HG03196 (cell line): ENCODE measurements around the gene OMP.

ENCODE experiments used
- ATAC-seq: cut with Tn5 transposase; IDR thresholded peaks from one replicate; pipeline ENCODE4 v1.9.1; 2021; ENCODE audit not compliant: unreplicated experiment

Gene OMP

GRCh38 chr11:77068457-77069335 lies 33.9 kb upstream of the OMP start:
- no peak for ATAC-seq

DNA sequence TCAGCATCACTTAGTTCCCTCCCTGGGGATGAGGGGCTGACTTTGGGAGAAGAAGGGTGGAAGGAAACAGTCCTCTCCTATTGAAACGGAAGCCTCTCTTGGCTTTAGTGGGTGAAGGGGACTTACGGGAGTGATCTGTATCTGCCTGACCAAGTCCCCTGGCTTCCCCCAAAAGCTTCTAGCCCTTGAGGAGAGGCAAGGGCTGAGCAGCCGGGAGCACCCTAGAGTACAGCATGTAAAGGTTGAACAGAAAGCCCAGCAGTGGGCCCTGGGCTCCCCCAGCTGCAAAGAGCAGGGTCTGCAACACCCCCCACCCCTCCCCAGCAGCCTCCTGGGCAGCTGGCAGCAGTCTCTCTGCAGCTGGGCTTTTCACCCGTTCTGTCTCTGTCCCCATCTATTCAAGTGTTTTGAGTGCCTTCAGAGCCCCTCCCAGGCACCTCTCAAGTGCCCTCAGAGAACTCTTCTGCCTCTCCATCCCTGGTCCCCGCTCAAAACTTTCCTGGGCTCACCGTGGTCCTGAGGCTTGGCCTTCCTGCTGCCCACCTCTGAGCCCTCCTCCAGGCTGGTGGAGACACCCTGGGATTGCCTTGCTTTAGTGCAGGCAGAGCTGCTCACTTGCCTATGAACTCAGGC lies 33.2 kb upstream of the OMP start:
- no peak for ATAC-seq

DNA sequence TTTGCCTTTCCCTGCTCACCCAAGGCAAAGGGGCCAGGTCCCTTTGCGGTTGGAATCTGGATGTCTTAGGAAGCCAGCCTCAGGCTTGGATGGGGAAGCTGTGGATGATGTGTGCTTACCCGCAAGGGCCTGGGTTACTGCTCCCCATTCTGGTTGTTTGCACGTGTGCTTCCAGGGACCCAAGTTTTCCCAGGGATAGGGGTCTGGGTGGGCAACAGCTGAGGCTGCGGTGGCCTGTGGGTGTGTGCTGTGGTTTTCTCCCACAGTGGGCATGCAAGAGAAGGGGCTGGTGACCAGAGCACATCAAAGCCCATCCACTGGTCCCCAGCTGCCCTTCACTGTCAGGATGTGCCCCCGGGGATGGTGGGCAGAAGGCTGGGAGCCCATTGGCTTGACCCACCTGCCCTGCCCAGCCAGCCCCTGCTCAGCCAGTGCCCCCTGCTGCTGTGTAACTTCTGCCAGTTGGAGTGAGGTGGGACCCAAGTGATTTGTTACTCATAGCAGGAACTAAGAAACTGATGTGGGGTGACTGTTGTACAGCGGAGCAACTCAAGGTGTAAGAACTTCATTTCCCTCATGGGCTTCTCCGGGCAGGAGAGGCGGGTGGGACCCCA lies 32.6 kb upstream of the OMP start:
- ATAC-seq, result no peak

DNA sequence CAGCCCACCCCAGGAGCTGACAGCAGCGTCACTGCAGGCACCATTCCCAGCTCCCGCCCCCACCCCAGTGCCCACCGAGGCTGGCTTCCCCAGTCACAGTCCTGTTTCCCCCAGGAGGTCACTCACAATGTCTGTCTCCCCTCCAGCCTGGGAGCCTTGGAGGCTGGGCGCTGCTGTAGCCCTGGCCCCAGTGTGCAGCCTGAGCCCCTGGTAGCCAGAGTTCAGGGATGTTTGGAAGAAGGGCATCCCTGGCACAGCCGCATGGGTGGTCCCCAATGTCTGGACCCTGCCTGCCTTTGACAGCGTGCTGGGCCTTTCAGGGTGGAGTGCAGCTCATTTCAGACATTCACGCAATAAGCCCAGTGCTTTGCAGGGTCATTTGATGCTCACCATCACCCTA lies 31.6 kb upstream of the OMP start:
- ATAC-seq, result no peak

DNA sequence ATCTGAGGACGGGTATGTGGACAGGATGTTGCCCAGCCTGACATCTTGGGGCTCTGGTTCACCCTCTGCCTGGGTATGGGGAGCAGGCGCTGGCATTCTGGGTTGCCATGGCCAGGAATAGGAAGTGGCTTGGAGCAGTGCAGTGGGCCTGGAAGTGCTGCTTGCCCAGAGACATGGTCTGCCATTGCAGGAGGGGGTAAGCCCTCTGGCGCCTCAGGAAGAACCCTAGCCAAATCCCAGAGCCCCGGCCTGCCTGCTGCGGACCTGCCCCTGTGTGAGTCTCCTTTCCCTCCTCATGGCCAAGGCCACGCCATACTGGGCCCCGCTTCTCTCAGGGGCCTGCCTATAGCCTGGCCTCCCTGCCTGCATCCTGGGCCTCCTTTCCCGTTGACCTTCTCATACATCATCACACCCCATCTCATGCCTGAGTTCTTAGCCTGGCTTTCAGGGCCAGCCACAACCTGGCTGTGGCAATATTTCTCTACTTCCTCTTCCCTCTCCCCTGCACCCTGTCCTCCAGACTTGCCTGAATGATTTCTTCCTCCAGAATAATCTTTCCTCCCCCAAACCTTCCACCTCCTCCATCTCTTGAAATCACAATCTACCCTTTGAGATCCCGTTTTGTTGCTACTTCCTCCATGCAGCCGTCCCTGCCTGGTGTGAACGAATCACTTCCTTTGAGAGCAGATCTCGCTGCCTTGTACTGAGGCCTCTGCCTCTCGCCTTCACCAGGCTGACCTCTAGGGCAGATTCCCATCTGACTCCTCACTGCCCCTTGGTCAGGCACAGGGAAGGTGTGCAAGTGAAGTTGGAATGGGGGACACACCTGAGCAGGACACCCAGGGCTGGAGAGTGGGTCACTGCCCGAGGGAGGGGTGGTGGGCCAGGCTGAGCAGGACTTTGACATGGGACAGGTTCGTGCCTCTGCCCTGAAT lies 30.7 kb upstream of the OMP start:
- ATAC-seq, result no peak

GRCh38 chr11:77072851-77073327 lies 29.8 kb upstream of the OMP start:
- no peak for ATAC-seq

GRCh38 chr11:77073328-77074001 lies 29.2 kb upstream of the OMP start:
- ATAC-seq, result no peak

GRCh38 chr11:77074205-77074604 lies 28.4 kb upstream of the OMP start:
- no peak for ATAC-seq

DNA sequence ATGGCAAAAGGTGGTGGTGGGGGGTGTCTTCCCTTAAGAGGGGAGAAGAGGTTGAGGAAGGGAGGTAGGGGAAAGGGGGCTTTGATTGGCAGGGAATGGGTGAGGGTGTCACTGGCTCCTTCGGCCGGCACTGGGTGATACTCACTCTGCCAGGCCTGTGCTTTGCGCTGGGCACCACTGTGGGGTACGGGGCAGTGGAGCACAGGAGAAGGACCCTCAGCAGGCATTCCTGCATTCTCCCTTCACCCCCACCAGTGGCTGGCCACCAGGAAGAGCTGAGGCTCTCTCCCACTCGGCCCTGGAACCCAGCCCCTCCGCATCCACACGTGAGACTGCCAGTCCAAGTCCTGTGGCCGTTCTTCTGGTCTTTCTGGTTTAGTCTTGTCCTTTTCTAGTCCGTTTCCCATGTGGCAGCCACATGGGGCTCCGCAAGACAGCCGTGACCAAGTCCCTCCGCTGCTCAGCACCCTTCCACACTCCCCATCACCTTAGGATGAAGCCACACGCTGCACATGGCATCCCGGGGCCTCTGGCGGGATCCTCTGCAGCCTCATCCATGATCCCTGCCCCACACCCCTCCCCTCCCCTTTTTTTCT lies 27.9 kb upstream of the OMP start:
- no peak for ATAC-seq

- ATAC-seq, result no peak
Observed at GRCh38 chr11:77075425-77075905, 27.2 kb upstream of the OMP start.

DNA sequence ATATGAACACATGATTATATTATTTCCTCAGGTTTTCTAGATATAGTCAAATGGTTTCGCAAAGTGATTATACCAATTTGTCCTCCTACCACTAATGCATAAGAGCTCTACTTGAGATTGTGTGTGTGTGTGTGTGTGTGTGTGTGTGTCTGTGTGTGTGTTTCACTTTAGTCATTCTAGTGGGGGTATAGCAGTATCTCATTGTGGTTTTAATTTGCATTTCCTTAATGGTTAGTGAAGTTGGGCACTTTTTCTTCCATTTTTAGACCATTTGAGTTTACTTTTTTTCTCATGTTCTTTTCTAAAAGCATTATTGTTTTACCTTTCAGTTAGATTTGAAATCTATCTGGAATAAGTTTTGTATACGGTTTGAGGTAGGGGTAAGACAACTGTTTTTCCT lies 23.0 kb upstream of the OMP start:
- no peak for ATAC-seq

DNA sequence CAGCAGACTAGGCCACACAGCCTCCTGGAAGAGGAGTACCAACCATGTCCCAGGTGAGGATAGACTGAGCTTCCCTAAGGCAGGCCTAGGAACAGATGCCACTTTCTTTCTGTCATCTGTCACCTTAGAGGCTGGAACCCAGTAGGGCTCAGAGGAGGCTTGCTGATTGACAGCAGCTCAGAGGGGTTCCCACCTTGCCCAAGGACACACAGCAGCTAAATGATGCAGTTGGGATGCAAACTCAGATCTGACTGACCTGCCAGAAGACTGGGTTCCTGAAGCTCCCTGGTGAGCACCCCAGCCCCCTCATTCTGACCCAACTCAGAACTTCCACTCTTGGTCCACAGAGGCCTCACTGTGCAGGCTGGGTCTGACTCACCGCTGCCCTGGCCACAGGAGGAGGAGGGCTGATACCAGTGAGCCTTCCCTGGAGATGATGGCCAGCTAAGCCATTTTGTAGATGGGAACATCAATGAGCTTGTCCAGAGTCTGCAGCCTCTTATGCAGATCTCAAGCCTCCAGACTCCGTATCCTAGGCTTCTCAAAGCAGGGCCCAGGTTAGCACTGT lies 21.9 kb upstream of the OMP start:
- no peak for ATAC-seq

GRCh38 chr11:77081381-77081851 lies 21.2 kb upstream of the OMP start:
- ATAC-seq, result no peak

- no peak for ATAC-seq
Observed at GRCh38 chr11:77081976-77082836, 20.4 kb upstream of the OMP start.

DNA sequence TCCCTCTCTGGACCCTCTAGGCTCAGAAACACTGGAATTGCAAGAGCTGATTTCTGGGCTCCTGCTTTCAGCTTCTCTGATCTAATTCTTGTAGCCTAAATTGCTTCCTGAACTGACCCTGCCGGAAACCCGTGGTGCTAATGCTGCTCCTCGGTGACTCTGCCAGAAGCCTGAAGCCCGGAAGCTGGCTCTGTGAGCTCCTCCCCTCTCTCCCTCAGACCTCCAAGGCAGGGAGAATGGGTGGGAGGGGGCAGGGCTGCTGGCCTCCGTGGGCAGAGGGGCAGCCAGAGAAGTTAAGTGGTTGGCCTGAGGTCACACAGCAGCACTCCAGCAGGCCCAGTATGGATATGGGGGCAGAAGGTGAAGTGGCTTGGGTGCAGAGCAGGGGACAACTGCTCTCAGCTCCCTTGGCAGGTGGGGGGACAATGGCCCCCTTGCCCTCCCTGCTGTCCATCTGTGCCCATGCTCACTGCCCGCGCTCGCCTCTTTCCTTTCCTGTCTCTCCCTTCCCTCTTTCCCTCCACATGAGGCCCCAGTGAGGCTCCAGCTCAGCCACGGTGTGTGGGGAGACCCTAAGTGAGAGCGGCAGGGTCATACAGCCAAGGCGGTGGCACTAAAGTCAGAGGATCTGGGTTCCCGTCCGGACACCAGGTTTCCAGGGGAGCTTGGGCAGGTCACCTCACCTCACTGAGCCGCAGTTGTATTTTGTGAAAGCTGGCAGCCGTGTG lies 19.6 kb upstream of the OMP start:
- ATAC-seq, result no peak

DNA sequence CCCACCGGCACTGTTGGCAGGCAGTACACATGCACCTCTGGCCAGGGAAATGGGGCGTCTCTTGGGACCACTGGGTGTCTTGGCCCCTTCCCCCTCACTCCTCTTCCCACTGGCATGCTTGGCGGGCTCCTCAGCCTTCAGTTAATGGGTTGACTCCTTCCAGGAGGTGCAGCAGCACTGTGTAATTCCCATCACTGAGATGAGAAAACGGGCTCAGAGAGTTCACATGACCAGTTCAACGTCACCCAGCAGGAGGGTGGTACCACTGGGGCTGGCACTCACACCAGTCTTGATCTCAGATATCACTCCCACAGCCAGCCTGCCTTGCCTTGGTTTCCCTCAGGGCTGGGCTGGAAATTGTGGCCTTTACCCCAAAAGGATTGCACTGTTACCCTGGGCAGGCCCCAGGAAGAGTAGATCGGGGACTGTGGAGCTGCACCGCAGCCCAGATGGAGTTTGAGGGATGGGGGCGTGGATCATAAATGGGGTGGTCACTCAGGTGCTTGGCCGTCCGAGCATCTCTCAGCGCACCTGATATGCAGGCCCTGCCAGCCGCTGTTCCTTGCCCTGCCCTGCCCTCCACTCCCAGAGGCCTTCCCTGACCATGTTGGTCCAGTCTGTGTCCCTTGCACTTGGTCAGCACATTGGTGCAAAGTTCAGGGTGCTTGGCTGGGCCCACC lies 18.9 kb upstream of the OMP start:
- no peak for ATAC-seq

GRCh38 chr11:77084581-77085191 lies 18.0 kb upstream of the OMP start:
- no peak for ATAC-seq
